IPS-18c (cell line): Measurements from ENCODE around the gene MRPL10.
A peak's percentile ranks its signal among the peaks of the same experiment; 100 is the strongest.
"Not testable (repeated sequence)": the region's sequence is repeated elsewhere in the genome, so short reads cannot be mapped to it uniquely, and the experiment has no call there.

Source experiments
- H3K4me3 ChIP-seq: 2 replicates; pipeline ENCODE4 v1.7.0; 2013; ENCODE audit warnings: low read depth, mild to moderate bottlenecking, low read length, moderate library complexity; ENCODE audit not compliant: insufficient read depth
- H3K9me3 ChIP-seq: one replicate; pipeline ENCODE4 v1.6.1; 2013; ENCODE audit warnings: mild to moderate bottlenecking, low read length, moderate library complexity; ENCODE audit not compliant: control insufficient read depth, insufficient read depth

MRPL10 gene

DNA sequence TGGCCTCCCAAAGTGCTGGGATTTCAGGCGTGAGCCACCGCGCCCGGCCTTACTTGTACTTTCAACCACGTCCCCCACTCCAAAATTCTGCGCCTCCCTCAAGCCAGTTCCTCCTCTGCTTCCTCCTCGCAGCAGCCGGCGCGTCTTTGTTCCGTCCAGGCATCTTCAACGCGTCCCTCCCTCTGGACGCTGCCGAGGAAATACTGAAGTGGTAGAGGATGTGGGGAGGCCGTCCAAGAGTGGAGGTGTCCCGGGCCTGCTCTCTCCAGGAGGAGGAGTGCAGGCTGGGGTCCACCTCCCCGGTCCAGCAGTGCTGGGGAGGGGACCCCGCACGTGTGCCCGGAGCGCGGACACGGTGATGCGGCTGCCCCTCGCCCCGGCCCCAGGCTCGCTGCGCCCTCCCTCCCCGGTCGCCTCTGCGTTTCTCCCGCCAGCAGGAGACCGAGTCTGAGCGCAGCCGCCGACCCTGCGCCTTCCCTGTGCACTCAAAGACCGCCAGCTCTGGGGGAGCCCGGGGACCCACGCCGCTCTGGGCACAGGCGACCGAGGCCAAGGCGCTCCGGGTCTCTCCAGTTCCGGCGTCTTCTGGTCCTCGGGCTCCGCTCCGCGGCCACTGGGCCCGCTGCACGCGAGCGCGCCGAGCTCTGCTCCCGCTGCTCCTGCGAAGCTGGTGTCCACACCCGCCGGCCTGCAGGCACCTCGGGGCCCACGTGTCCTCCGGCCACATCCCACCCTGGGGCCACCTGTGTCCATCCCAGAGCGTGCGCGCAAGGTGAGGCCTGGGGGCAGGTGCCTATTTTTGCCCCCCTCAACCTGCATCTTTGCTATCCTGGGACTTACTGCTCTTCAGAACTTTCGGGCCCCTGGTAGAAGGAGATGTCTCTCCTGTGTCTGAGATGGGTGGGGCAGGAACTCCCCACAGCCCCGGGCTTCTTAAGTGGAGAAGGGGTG is 41.5 kb downstream of the MRPL10 start:
- Histone ChIP-seq H3K4me3 (peak overlapping the region; percentile 57), H3K9me3 (no peaks in the 10 kb centered on the region)

DNA sequence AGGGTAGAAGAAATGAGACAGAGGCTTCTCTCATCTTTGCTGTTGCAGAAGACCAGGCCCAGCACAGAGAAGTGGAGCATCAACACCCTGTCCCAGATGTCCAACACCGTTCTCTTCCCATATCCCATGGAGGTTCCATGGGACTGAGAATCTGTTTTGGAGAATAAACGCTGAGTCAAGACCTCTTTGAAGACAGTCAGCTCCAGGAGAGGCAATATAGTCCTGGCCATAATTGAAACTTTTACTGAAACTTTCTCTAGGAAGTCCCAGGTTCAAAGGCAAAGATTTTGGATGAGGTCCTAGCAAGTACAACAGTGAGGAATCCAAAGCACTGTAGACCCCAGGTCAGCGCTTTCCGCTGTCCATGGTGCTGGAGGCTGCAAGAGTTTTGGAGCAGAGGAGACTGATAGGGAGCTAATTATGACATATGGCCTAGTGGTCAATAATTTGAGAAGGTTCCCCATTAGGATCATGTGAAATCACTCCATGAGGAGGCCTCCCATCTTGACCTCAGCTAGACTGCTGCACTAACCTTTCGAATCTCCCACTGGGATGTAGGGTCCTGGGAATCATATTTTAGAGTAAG is 45.7 kb downstream of the MRPL10 start:
- Histone ChIP-seq H3K4me3 (no peak overlapping the region), H3K9me3 (no peaks in the 10 kb centered on the region)

DNA sequence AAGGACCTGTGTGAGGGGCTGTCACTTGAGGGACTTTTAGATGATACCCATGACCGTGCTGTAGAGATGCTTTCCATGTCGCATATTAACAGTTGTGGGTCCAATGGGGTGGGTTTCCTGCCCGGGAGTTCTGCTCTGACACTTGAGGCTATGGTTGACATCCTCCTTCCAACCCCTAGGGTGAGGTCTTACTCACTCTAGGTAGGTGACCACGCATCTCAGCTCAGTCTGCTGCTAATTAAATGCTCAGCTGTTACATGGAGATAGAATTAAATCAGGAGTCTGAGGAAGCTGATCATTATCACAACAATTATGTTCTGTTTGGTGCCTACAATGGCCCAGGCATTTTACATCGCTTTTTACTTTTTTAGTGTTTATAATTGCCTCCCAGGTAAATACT is 49.9 kb downstream of the MRPL10 start:
- Histone ChIP-seq H3K9me3 (no peaks in the 10 kb centered on the region), H3K4me3 (no peak overlapping the region)

DNA sequence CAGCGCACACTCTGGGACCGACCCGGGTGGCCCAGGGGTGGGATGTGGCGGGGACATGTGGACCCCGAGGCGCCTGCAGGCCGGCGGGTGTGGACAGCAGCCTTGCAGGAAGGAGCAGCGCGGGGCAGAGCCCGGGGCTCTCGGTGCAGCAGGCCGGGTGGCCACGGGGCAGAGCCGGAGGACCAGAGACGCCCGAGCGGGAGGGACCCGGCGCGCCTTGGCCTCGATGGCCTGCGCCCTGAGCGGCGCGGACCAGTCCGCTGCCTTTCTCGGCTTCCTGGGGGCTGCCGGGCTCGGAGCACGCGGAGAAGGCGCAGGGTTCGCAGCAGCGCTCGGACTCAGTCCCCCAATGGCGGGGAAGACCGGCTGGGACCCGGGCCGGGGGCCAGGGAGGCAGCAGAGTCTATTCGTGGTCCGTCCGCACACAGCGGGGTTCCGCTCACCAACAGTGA is 53.1 kb downstream of the MRPL10 start:
- no peaks in the 10 kb centered on the region for H3K9me3 ChIP-seq
- H3K4me3 ChIP-seq: no peak overlapping the region; the same call in 1 of the 2 replicates

DNA sequence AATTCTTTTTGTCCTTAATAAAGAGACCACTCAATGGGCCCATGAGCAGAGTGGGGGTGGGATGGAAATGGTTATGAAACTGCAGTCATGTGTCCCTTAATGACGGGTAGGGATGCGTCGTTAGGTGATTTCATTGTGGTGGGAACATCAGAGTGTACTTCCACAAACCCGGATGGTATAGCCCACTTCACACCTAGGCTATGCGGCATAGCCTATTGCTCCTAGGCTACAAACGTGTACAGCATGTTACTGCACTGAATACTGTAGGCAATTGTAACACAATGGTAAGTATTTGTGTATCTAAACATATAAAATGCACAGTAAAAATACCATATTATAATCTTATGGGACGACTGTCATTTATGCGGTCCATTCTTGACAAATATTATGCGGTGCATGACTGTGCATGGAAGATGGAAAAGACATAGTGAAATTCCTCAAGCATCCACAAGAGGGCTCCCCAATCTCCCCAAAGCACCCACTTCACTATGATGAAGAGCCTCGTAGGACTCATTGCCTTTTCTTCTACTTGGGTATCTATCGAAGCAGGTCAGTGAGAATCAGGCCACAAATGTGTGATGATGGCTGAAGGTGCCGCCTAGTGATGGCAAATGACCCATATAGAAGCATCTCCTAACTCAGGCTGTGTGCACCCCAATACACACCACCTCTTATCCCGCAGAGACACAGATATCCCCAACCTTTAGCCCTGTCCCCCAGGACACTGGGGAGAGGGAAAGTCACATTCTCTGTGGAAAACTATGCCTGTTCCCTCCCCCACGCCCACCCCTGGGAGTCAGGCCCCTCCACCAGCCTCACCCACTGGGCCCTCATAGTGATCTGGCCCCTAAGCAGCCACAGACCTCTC is 54.8 kb downstream of the MRPL10 start:
- Histone ChIP-seq H3K9me3 (no peaks in the 10 kb centered on the region), H3K4me3 (no peak overlapping the region)

DNA sequence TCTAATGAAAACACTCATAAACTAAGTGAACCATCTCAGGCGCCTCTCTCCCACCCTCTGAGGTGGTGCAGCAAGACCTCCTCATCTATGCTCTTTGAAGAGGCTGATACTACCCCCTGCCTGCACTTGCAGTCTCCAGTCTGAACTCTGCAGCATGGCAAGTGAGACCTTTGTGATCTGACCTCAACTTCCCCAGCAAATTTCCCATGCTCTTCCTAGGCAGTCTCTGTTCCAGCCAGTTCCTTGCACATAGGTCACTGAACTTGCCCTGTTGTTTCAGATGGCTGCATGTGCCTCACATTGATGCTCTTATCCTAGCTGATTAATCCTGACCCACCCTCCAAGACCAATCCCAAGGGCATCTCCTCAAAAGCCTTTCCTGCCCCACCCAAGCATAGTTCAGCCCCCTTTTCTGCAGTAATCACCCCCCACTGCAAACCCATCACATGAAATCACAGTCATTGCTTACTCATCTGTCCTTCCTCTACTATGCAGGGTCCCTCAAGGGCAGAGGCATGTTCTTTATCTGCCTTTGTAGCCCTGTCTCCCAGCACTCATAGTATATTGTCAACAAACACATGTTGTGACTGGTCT is 56.3 kb downstream of the MRPL10 start:
- Histone ChIP-seq H3K4me3 (no peak overlapping the region), H3K9me3 (no peaks in the 10 kb centered on the region)

DNA sequence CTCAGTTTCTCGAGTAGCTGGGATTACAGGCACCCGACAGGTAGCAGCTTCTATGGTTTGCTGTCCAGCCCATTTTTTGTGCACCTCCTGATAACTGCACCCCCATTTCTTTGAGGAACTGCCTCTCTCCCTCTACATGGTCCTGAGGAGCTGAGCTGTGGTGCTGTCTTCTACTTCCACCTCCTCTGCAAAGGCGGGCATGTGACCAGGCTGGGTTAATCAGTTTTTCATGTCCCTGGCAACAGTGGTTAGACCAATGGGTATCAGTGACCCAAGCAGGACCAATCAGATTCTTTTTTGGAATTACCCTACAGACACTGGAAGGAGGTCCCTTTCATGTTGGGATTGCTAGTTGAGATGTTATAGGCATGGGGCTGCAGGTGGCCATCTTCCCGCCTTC is 57.0 kb downstream of the MRPL10 start:
- no peaks in the 10 kb centered on the region for H3K9me3 ChIP-seq
- H3K4me3 ChIP-seq: no peak overlapping the region

DNA sequence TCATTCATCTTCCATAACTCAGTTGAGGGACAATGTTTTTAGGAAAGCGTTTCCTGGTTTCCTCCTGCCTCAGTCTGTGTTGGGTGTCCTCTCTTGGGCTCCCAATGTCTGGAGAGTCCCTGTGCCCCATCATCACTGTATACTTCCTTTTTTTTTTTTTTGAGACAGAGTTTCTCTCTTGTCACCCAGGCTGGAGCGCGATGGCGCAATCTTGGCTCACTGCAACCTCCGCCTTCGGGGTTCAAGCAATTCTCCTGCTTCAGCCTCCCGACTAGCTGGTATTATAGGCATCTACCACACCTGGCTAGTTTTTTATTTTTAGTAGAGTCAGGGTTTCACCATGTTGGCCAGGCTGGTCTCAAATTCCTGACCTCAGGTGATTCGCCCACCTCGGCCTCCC is 57.7 kb downstream of the MRPL10 start:
- H3K9me3 ChIP-seq, H3K4me3 ChIP-seq: not testable (repeated sequence)
